HepG2 (cell line): ENCODE results near the gene COQ4. TPM values are rescaled to one million over a fixed set of nuclear protein-coding genes. Genes with fewer than 3 reads are reported as not detected.

ENCODE experiments used
- ATAC-seq: fragments of 200-7000 bp; cut with Tn5 transposase; 3 replicates; pipeline ENCODE4 v1.9.1; 2020; ENCODE audit warnings: mild to moderate bottlenecking, moderate library complexity
- BruUV-seq: library from RNA; stranded (reverse); fragments of 400-500 nt; replicated peaks from 2 replicates; lab custom pipeline; 2021; lab: Mats Ljungman, UMichigan
- CTCF ChIA-PET: fragments of 300-600 bp; formaldehyde crosslinking; extraction: SDS; loops from one replicate; lab custom pipeline; 2021; ENCODE audit warnings: low total read pairs, inconsistent platforms, low intra/inter-chr PET ratio; lab: Yijun Ruan, JAX
- POLR2A ChIA-PET: fragments of 350-600 bp; sonication (Branson Sonifier 250); formaldehyde crosslinking; loops from one replicate; lab custom pipeline; 2020; ENCODE audit warnings: antibody characterized with exemption, inconsistent platforms; lab: Yijun Ruan, JAX
- DNase-seq: peaks from one replicate; pipeline ENCODE4 v3.0.0-alpha.2; 2015; ENCODE audit warnings: low spot score
- FAIRE-seq: peaks from 3 replicates; lab custom pipeline; 2011; peaks lifted over from hg19 to GRCh38; lab: Jason Lieb, UNC
- H2AFZ ChIP-seq: one replicate; pipeline ENCODE4 v1.6.1; 2011; ENCODE audit warnings: low read length, inconsistent platforms
- H3K27ac ChIP-seq: fragments of 300-600 bp; 3 replicates; pipeline ENCODE4 v1.8.0; 2011; ENCODE audit warnings: mixed run types, mild to moderate bottlenecking, mixed read lengths, low read length, inconsistent platforms; ENCODE audit not compliant: insufficient read depth; ENCODE audit errors: extremely low read length
- H3K27me3 ChIP-seq, 2 experiments: fragments of 200-600 bp in 1 of 2; 2 replicates in 1 of 2; 3 replicates in 1 of 2; pipeline versions ENCODE4 v1.6.0 to v1.8.0; 2011; ENCODE audit warnings: low read length in 2 of 2, mild to moderate bottlenecking in 2 of 2, moderate library complexity in 2 of 2, inconsistent platforms in 1 of 2; ENCODE audit not compliant: insufficient read depth in 2 of 2, control insufficient read depth in 1 of 2
- H3K36me3 ChIP-seq, 2 experiments: fragments of 200-600 bp in 1 of 2; replicated peaks in 1 of 2; 2 replicates in 1 of 2; 3 replicates in 1 of 2; pipeline versions ENCODE4 v1.5.1 to v1.8.0; 2011; ENCODE audit warnings: low read length in 2 of 2, inconsistent platforms in 1 of 2; ENCODE audit not compliant: insufficient read depth in 2 of 2, control insufficient read depth in 1 of 2
- H3K4me1 ChIP-seq: 2 replicates; pipeline ENCODE4 v1.5.1; 2012; ENCODE audit warnings: low read length, inconsistent platforms; ENCODE audit not compliant: insufficient read depth
- H3K4me2 ChIP-seq: 2 replicates; pipeline ENCODE4 v1.6.0; 2011; ENCODE audit warnings: low read depth, low read length, inconsistent platforms
- H3K4me3 ChIP-seq, 3 experiments: fragments of 200-600 bp in 1 of 3; sonication (generic), shearing (Covaris generic) in 1 of 3; replicated peaks in 1 of 3; 2 replicates each; pipeline ENCODE4 v1.5.1; 2011 to 2016; ENCODE audit warnings: low read length in 3 of 3, inconsistent platforms in 2 of 3, low read depth in 2 of 3, mild to moderate bottlenecking in 2 of 3, control low read depth in 1 of 3, mixed read lengths in 1 of 3; ENCODE audit not compliant: insufficient read depth in 1 of 3
- H3K79me2 ChIP-seq: one replicate; pipeline ENCODE4 v1.6.1; 2011; ENCODE audit warnings: low read length, inconsistent platforms; ENCODE audit not compliant: insufficient read depth
- H3K9ac ChIP-seq: 2 replicates; pipeline ENCODE4 v1.6.0; 2011; ENCODE audit warnings: mild to moderate bottlenecking, low read depth, low read length, inconsistent platforms; ENCODE audit not compliant: insufficient read depth
- H3K9me3 ChIP-seq: 2 replicates; pipeline ENCODE4 v1.5.1; 2012; ENCODE audit warnings: mild to moderate bottlenecking, low read length
- H4K20me1 ChIP-seq: 2 replicates; pipeline ENCODE4 v1.6.0; 2011; ENCODE audit warnings: inconsistent platforms, mild to moderate bottlenecking, low read length, moderate library complexity; ENCODE audit not compliant: insufficient read depth
- AHR ChIP-seq: IDR thresholded peaks from 2 replicates; pipeline ENCODE4 v1.6.1; 2018; ENCODE audit warnings: missing genetic modification reagents, missing compliant biosample characterization
- BRD4 ChIP-seq: sonication (generic); formaldehyde crosslinking; IDR thresholded peaks from 2 replicates; pipeline ENCODE4 v1.4.0; 2020; ENCODE audit warnings: missing genetic modification reagents
- CHD4 ChIP-seq: fragments of 200-600 bp; sonication (generic); IDR thresholded peaks from 2 replicates; pipeline ENCODE4 v1.7.0; 2017; ENCODE audit warnings: mild to moderate bottlenecking, low read length, borderline replicate concordance
- DPF2 ChIP-seq: sonication (generic); formaldehyde crosslinking; IDR thresholded peaks from 2 replicates; pipeline ENCODE4 v1.4.0; 2020; ENCODE audit warnings: mild to moderate bottlenecking, low read depth, missing genetic modification reagents, borderline replicate concordance
- GFI1 ChIP-seq: sonication (generic); formaldehyde crosslinking; IDR thresholded peaks from 2 replicates; pipeline ENCODE4 v1.5.0; 2020; ENCODE audit warnings: missing genetic modification reagents, mild to moderate bottlenecking, borderline replicate concordance
- HCFC1 ChIP-seq: fragments of 150-350 bp; IDR thresholded peaks from 2 replicates; pipeline ENCODE4 v1.6.1; 2014; ENCODE audit warnings: low read depth, low read length
- HHEX ChIP-seq: IDR thresholded peaks from 2 replicates; pipeline ENCODE4 v1.6.1; 2016; ENCODE audit warnings: control low read depth
- JDP2 ChIP-seq: sonication (generic); formaldehyde crosslinking; IDR thresholded peaks from 2 replicates; pipeline ENCODE4 v1.8.1; 2022; ENCODE audit warnings: missing genetic modification reagents, borderline replicate concordance
- KMT2B ChIP-seq: IDR thresholded peaks from 2 replicates; pipeline ENCODE4 v1.6.1; 2016; ENCODE audit warnings: missing genetic modification reagents, missing compliant biosample characterization
- NFATC3 ChIP-seq: sonication (generic); formaldehyde crosslinking; IDR thresholded peaks from 2 replicates; pipeline ENCODE4 v1.5.1; 2020; ENCODE audit warnings: mild to moderate bottlenecking, missing genetic modification reagents
- PCBP1 ChIP-seq: fragments of 200-400 bp; formaldehyde crosslinking; IDR thresholded peaks from 2 replicates; pipeline ENCODE4 v1.6.1; 2017; ENCODE audit warnings: mild to moderate bottlenecking, low read depth, low read length, borderline replicate concordance
- PHF5A ChIP-seq: IDR thresholded peaks from one replicate; pipeline ENCODE4 v1.6.1; 2018; ENCODE audit warnings: low read depth, missing genetic modification reagents; ENCODE audit not compliant: unreplicated experiment
- SP1 ChIP-seq, 2 experiments: fragments of 450-650 bp in 1 of 2; sonication (generic) in 1 of 2; formaldehyde crosslinking in 1 of 2; IDR thresholded peaks; 2 replicates each; pipeline versions ENCODE4 v1.4.0 to v1.6.1; 2016 to 2020; ENCODE audit warnings: missing genetic modification reagents in 1 of 2
- ZBTB25 ChIP-seq: IDR thresholded peaks from 2 replicates; pipeline ENCODE4 v1.6.1; 2018; ENCODE audit warnings: missing genetic modification reagents
- ZBTB7B ChIP-seq: sonication (generic); formaldehyde crosslinking; IDR thresholded peaks from 2 replicates; pipeline ENCODE4 v1.4.0; 2020; ENCODE audit warnings: missing genetic modification reagents
- ZNF563 ChIP-seq: sonication (generic); formaldehyde crosslinking; IDR thresholded peaks from 2 replicates; pipeline ENCODE4 v1.8.0; 2022; ENCODE audit warnings: mild to moderate bottlenecking, moderate library complexity, missing genetic modification reagents
- ZNF839 ChIP-seq: sonication (generic); formaldehyde crosslinking; IDR thresholded peaks from 2 replicates; pipeline ENCODE4 v1.4.0; 2020; ENCODE audit warnings: missing genetic modification reagents, mild to moderate bottlenecking, borderline replicate concordance
- WGBS: methylation state at CpG from one replicate; pipeline ENCODE4 v1.1.6; 2017; ENCODE audit warnings: low lambda C conversion rate; 5-methylcytosine and 5-hydroxymethylcytosine counted together
- in situ Hi-C: cut with HindIII; loops from 2 replicates; pipeline ENCODE4 v1.10.0; 2017; ENCODE audit warnings: low pct_unique_long_range_greater_than_20kb; ENCODE audit not compliant: extremely low pct_ligation_motif_present
- intact Hi-C: fragments of 100-400 bp; cut with micrococcal nuclease; formaldehyde crosslinking; loops from one replicate; pipeline ENCODE4 v1.10.0; 2022; ENCODE audit not compliant: unreplicated experiment
- polyA plus RNA-seq, 8 experiments: library from polyadenylated mRNA; depleted of rRNA in 3 of 8; stranded (reverse) in 7 of 8; unstranded in 1 of 8; fragments of >200 nt; fragmentation: Illumina TruSeq in 4 of 8; extraction: Trizol in 4 of 8; gene quantifications; 2 replicates each; pipeline versions ENCODE4 v1.2.1 to v1.2.3, GENCODE V29; 2011 to 2016; ENCODE audit warnings: low read depth in 4 of 8, missing spikeins in 1 of 8, mixed read lengths in 1 of 8; ENCODE audit not compliant: insufficient read depth in 1 of 8
- total RNA-seq, 5 experiments: library from RNA; depleted of rRNA; stranded (reverse); fragments of >200 nt; fragmentation: Illumina TruSeq; extraction: Trizol; gene quantifications; 2 replicates each; pipeline ENCODE4 v1.2.3, GENCODE V29; 2016; ENCODE audit warnings: low read depth in 1 of 5
- TF ChIP-seq, protein P1 (sequence below): IDR thresholded peaks from 2 replicates; pipeline ENCODE4 v1.6.1; 2016

The COQ4 gene
- total and polyA plus RNA-seq, 2 of the 13 experiments (the other 11 are each of a cell fraction or from before 2014, with no cell fraction given): 26.1 to 36.0 TPM

DNA sequence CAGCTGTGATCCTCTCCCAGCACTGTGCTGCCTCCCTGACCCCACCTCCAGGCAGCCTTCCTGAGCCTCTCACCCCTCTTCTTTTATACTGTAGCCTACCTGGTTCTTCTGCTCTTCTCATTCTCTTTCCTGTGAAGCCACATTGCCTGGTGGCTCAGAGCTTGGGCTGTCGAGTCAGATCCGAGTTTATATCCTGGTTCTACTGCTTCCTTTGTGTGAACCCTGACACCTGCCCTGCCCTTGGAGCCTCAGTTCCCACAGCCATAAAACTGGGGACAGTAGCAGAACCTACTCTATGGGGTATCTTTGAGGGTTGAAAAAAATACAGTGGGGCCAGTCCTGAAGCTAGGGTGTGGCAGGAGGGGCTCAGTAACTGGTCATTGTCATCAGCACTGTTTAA is 26.5 kb downstream of the COQ4 start:
- CTCF ChIA-PET: no interaction called here
- Histone ChIP-seq H3K27ac (no peak overlapping the region), H2AFZ (no peak overlapping the region), H3K4me3 (no peak overlapping the region), H3K36me3 (peaks cover 17 to 50% of the 10 kb centered on the region in 2 experiments; a peak in 4 of 5 replicates), H3K4me2 (no peak overlapping the region), H3K4me1 (peaks cover 8% of the 10 kb centered on the region), H3K9me3 (no peaks in the 10 kb centered on the region), H3K79me2 (no peaks in the 10 kb centered on the region), H4K20me1 (no peaks in the 10 kb centered on the region), H3K27me3 (no peaks in the 10 kb centered on the region), H3K9ac (no peak overlapping the region)
- BruUV-seq: no TSS peak
- no peak for FAIRE-seq
- ATAC-seq: no peak
- WGBS: 92% methylated on average over 2 of the region's 2 CpGs
- no peak for TF ChIP-seq HHEX (CRISPR knock-in tag)
- intact Hi-C loops: no loop called here
- no peak for DNase-seq
- in situ Hi-C loops: no loop called here
- POLR2A ChIA-PET: no interaction called here

DNA sequence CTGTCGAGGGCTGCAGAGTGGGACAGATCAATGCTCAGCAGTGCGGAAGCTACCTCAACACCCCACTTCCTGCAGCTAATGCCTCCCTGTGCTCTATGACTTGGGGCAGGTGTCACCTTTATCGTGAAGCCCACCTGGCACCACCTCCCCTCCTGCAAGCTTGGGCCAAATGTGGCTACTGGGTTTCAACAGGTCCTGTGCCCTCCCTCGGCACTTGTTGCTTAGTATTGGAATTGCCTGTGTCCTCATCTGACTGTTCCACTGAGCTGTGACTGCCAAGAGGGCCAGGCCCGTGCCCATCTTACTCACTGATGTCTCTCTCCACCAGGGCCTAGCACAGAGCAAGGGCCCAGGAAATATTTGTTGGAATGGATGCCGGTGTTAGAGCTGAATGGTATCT is 27.1 kb downstream of the COQ4 start:
- no TSS peak for BruUV-seq
- H3K79me2 ChIP-seq: no peaks in the 10 kb centered on the region
- ATAC-seq (no peak), FAIRE-seq (no peak), DNase-seq (no peak)
- no peak overlapping the region for H3K27ac ChIP-seq
- intact Hi-C loops: no loop called here
- peaks cover 16 to 51% of the 10 kb centered on the region in 2 experiments; a peak in 4 of 5 replicates for H3K36me3 ChIP-seq
- no peak overlapping the region for H2AFZ ChIP-seq
- H3K9ac ChIP-seq: no peak overlapping the region
- in situ Hi-C loops: no loop called here
- H3K9me3 ChIP-seq: no peaks in the 10 kb centered on the region
- ChIA-PET CTCF (no interaction called here), POLR2A (no interaction called here)
- H3K4me2 ChIP-seq: no peak overlapping the region
- TF ChIP-seq DPF2 (CRISPR knock-in tag): no peak
- TF ChIP-seq ZNF839 (CRISPR knock-in tag): no peak
- no peak for TF ChIP-seq PHF5A
- no peak for TF ChIP-seq SP1 (IDR thresholded peaks at IDR 0.05)
- TF ChIP-seq SP1 (CRISPR knock-in tag; IDR thresholded peaks at IDR 0.05): no peak
- TF ChIP-seq NFATC3 (CRISPR knock-in tag): no peak
- no peak for TF ChIP-seq BRD4 (CRISPR knock-in tag)
- TF ChIP-seq KMT2B (CRISPR knock-in tag): no peak
- TF ChIP-seq ZBTB25 (CRISPR knock-in tag): no peak
- no peak for TF ChIP-seq ZBTB7B (CRISPR knock-in tag)
- TF ChIP-seq ZNF563 (CRISPR knock-in tag): no peak
- TF ChIP-seq CHD4: no peak
- TF ChIP-seq, protein P1, sequence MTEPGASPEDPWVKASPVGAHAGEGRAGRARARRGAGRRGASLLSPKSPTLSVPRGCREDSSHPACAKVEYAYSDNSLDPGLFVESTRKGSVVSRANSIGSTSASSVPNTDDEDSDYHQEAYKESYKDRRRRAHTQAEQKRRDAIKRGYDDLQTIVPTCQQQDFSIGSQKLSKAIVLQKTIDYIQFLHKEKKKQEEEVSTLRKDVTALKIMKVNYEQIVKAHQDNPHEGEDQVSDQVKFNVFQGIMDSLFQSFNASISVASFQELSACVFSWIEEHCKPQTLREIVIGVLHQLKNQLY (CRISPR knock-in tag): no peak
- TF ChIP-seq AHR (CRISPR knock-in tag): no peak
- TF ChIP-seq GFI1 (CRISPR knock-in tag): no peak
- TF ChIP-seq PCBP1: no peak
- TF ChIP-seq JDP2: no peak
- no peak for TF ChIP-seq HCFC1
- no peak overlapping the region for H3K4me3 ChIP-seq
- H4K20me1 ChIP-seq: no peaks in the 10 kb centered on the region
- no peaks in the 10 kb centered on the region for H3K27me3 ChIP-seq
- WGBS: 93% methylated on average over 4 of the region's 6 CpGs
- H3K4me1 ChIP-seq: peaks cover 1% of the 10 kb centered on the region
